ENCODE data around the gene HTR1D.

DNA sequence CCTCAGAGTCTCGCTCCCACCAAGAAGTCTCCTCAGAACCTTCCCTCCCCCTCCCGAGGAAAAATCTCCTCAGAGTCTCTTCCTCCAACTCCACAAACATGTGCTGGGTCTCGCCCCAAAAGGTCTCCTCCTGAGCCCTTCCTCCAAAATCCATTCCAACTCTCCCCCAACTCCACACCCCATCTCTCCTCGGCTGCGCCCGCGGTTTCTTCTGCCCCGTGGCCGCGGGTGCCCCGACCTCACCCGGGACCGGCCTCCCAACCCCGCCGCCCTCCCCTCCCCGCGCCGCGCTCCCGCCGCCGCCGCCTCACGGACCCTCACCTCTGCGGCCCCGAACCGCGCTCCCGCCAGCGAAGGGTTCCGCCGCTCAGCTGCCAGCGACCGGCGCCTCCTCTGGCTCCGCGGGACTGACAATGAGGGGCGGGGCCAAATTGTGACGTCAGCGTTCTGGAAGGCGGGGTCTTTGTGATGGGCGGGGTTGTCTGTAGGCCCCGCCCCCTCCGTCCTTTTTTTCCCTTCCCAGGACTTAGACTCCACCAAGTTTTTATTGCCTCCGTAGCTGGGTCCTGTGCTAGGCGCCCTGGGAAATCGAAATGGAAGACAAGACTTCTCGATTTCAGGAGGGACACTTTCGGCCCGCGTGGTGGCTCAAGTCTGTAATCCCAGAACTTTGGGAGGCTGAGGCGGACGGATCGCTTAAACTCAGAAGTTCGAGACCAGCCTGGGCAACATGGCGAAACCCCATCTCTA, 48.7 kb downstream of the HTR1D start, which contains the start of gene LUZP1:
- no peak for TF ChIP-seq RAD21 (IDR thresholded peaks at IDR 0.05; ENCODE audit: low read depth)
- TF ChIP-seq POLR2A (IDR thresholded peaks at IDR 0.05; ENCODE audit: borderline replicate concordance, extremely low read depth, insufficient read depth, insufficient read length), result peak; percentile 76
- TF ChIP-seq, protein P1, sequence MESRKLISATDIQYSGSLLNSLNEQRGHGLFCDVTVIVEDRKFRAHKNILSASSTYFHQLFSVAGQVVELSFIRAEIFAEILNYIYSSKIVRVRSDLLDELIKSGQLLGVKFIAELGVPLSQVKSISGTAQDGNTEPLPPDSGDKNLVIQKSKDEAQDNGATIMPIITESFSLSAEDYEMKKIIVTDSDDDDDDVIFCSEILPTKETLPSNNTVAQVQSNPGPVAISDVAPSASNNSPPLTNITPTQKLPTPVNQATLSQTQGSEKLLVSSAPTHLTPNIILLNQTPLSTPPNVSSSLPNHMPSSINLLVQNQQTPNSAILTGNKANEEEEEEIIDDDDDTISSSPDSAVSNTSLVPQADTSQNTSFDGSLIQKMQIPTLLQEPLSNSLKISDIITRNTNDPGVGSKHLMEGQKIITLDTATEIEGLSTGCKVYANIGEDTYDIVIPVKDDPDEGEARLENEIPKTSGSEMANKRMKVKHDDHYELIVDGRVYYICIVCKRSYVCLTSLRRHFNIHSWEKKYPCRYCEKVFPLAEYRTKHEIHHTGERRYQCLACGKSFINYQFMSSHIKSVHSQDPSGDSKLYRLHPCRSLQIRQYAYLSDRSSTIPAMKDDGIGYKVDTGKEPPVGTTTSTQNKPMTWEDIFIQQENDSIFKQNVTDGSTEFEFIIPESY (IDR thresholded peaks at IDR 0.05; ENCODE audit: extremely low read depth, insufficient replicate concordance, low read length), result no peak
- no peak for TF ChIP-seq MAX (IDR thresholded peaks at IDR 0.05)
- no peak for TF ChIP-seq EZH2 (IDR thresholded peaks at IDR 0.05)
- TF ChIP-seq EZH2phosphoT487 (IDR thresholded peaks at IDR 0.05; ENCODE audit: borderline replicate concordance), result no peak
- TF ChIP-seq, protein P2, sequence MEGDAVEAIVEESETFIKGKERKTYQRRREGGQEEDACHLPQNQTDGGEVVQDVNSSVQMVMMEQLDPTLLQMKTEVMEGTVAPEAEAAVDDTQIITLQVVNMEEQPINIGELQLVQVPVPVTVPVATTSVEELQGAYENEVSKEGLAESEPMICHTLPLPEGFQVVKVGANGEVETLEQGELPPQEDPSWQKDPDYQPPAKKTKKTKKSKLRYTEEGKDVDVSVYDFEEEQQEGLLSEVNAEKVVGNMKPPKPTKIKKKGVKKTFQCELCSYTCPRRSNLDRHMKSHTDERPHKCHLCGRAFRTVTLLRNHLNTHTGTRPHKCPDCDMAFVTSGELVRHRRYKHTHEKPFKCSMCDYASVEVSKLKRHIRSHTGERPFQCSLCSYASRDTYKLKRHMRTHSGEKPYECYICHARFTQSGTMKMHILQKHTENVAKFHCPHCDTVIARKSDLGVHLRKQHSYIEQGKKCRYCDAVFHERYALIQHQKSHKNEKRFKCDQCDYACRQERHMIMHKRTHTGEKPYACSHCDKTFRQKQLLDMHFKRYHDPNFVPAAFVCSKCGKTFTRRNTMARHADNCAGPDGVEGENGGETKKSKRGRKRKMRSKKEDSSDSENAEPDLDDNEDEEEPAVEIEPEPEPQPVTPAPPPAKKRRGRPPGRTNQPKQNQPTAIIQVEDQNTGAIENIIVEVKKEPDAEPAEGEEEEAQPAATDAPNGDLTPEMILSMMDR (IDR thresholded peaks at IDR 0.05 in 2 of 3, conservative IDR thresholded peaks at IDR 0.05 in 1 of 3; ENCODE audit: borderline replicate concordance in 1 of 3, insufficient read depth in 1 of 3, low read depth in 2 of 3, low read length in 2 of 3), result no peak
- peak; percentile 98 for TF ChIP-seq POLR2AphosphoS5 (IDR thresholded peaks at IDR 0.05; ENCODE audit: low read depth, low read length)
